ENCODE measurements around the gene TUBD1. TPM values are rescaled to one million over a fixed set of nuclear protein-coding genes. Genes with fewer than 3 reads are reported as not detected.

Gene TUBD1
- total and polyA plus RNA-seq, 2 of the 13 experiments (the other 11 are each of a cell fraction or from before 2014, with no cell fraction given): 18.2 to 25.9 TPM

DNA sequence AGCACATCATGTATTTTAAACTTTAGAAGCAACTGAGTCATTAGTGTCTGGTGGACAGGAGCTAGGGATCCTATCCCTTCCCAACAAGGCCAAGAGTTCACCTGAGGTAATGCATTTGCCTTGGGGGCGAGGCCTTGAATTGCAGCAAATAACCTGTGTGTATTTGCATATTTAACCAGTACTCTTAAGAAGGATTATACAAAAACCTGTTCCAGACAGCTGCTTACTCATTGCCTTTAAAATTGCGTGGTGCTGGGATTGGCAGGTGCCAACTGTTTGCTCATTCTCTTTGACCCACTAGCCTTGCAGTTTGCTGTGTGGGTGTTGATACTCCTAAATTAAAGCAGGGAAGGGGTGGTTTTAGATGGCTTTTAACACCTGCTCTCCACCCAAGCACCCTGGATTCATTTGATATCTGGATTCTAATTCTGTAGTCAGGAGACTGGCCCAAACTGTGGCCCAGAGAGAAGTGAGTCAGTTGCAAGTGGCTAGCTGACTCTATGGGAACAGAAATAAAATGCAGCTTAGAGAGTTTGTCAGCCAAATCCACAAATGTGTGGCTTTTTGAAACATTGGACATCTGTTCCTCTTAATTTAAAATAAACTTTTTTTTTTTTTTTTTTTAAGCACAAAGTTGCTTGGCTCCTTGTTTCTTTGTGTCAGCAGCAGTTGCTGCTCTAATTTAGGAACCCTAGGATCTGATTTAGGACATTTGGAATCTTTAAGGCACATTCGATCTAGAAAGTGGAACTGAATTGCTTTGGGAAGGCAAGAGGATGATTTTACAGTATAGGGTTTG is 46.9 kb downstream of the TUBD1 start (continued):
- TF ChIP-seq, protein P1, sequence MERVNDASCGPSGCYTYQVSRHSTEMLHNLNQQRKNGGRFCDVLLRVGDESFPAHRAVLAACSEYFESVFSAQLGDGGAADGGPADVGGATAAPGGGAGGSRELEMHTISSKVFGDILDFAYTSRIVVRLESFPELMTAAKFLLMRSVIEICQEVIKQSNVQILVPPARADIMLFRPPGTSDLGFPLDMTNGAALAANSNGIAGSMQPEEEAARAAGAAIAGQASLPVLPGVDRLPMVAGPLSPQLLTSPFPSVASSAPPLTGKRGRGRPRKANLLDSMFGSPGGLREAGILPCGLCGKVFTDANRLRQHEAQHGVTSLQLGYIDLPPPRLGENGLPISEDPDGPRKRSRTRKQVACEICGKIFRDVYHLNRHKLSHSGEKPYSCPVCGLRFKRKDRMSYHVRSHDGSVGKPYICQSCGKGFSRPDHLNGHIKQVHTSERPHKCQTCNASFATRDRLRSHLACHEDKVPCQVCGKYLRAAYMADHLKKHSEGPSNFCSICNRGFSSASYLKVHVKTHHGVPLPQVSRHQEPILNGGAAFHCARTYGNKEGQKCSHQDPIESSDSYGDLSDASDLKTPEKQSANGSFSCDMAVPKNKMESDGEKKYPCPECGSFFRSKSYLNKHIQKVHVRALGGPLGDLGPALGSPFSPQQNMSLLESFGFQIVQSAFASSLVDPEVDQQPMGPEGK (CRISPR knock-in tag; IDR thresholded peaks at IDR 0.05): peak; percentile 61
- TF ChIP-seq, protein P2, sequence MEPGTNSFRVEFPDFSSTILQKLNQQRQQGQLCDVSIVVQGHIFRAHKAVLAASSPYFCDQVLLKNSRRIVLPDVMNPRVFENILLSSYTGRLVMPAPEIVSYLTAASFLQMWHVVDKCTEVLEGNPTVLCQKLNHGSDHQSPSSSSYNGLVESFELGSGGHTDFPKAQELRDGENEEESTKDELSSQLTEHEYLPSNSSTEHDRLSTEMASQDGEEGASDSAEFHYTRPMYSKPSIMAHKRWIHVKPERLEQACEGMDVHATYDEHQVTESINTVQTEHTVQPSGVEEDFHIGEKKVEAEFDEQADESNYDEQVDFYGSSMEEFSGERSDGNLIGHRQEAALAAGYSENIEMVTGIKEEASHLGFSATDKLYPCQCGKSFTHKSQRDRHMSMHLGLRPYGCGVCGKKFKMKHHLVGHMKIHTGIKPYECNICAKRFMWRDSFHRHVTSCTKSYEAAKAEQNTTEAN (CRISPR knock-in tag; conservative IDR thresholded peaks at IDR 0.05): peak; percentile 26; the same call in 1 of the 2 replicates
- TF ChIP-seq, protein P3, sequence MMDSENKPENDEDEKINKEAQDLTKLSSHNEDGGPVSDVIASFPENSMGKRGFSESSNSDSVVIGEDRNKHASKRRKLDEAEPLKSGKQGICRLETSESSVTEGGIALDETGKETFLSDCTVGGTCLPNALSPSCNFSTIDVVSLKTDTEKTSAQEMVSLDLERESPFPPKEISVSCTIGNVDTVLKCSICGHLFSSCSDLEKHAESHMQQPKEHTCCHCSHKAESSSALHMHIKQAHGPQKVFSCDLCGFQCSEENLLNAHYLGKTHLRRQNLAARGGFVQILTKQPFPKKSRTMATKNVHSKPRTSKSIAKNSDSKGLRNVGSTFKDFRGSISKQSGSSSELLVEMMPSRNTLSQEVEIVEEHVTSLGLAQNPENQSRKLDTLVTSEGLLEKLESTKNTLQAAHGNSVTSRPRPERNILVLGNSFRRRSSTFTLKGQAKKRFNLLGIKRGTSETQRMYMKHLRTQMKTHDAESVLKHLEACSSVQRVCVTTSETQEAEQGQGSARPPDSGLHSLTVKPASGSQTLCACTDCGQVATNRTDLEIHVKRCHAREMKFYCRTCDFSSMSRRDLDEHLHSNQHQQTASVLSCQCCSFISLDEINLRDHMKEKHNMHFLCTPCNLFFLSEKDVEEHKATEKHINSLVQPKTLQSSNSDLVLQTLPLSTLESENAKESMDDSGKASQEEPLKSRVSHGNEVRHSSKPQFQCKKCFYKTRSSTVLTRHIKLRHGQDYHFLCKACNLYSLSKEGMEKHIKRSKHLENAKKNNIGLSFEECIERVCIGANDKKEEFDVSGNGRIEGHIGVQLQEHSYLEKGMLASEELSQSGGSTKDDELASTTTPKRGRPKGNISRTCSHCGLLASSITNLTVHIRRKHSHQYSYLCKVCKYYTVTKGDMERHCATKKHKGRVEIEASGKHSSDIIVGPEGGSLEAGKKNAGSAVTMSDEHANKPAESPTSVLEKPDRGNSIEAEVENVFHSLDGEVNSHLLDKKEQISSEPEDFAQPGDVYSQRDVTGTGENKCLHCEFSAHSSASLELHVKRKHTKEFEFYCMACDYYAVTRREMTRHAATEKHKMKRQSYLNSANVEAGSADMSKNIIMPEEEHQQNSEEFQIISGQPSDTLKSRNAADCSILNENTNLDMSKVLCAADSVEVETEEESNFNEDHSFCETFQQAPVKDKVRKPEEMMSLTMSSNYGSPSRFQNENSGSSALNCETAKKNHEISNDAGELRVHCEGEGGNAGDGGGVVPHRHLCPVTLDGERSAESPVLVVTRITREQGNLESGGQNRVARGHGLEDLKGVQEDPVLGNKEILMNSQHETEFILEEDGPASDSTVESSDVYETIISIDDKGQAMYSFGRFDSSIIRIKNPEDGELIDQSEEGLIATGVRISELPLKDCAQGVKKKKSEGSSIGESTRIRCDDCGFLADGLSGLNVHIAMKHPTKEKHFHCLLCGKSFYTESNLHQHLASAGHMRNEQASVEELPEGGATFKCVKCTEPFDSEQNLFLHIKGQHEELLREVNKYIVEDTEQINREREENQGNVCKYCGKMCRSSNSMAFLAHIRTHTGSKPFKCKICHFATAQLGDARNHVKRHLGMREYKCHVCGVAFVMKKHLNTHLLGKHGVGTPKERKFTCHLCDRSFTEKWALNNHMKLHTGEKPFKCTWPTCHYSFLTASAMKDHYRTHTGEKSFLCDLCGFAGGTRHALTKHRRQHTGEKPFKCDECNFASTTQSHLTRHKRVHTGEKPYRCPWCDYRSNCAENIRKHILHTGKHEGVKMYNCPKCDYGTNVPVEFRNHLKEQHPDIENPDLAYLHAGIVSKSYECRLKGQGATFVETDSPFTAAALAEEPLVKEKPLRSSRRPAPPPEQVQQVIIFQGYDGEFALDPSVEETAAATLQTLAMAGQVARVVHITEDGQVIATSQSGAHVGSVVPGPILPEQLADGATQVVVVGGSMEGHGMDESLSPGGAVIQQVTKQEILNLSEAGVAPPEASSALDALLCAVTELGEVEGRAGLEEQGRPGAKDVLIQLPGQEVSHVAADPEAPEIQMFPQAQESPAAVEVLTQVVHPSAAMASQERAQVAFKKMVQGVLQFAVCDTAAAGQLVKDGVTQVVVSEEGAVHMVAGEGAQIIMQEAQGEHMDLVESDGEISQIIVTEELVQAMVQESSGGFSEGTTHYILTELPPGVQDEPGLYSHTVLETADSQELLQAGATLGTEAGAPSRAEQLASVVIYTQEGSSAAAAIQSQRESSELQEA (CRISPR knock-in tag; IDR thresholded peaks at IDR 0.05; ENCODE audit: not compliant biosample characterization): no peak
- TF ChIP-seq SP140L (CRISPR knock-in tag; IDR thresholded peaks at IDR 0.05; ENCODE audit: borderline replicate concordance) (no peak), PHF21A (CRISPR knock-in tag; IDR thresholded peaks at IDR 0.05) (no peak), PLRG1 (conservative IDR thresholded peaks at IDR 0.05) (no peak), TEAD3 (CRISPR knock-in tag; optimal IDR thresholded peaks at IDR 0.05; ENCODE audit: borderline replicate concordance) (peak; percentile 37), MEIS1 (CRISPR knock-in tag; IDR thresholded peaks at IDR 0.05; ENCODE audit: borderline replicate concordance) (no peak; the same call in 1 of the 2 replicates), FIP1L1 (IDR thresholded peaks at IDR 0.05; ENCODE audit: borderline replicate concordance, insufficient read depth, low read depth, low read length) (no peak), SRY (CRISPR knock-in tag; IDR thresholded peaks at IDR 0.05) (no peak), RARG (CRISPR knock-in tag; IDR thresholded peaks at IDR 0.05; ENCODE audit: low read depth) (no peak), SAP130 (CRISPR knock-in tag; IDR thresholded peaks at IDR 0.05; ENCODE audit: low read depth) (peak; percentile 53)
